Stomach (tissue), 4 donors: ENCODE results near the gene PCDHGB4.
"Not testable (repeated sequence)": the region's sequence is repeated elsewhere in the genome, so short reads cannot be mapped to it uniquely, and the experiment has no call there.

Source experiments
- EP300 ChIP-seq: sonication (generic); formaldehyde crosslinking; IDR thresholded peaks from one replicate; pipeline ENCODE4 v1.6.1; 2017; ENCODE audit warnings: antibody characterized with exemption
- POLR2A ChIP-seq, 4 donors: fragments of 450-650 bp; IDR thresholded peaks; one replicate each; pipeline ENCODE4 v1.6.1; 2016; ENCODE audit warnings: antibody characterized with exemption in 4 of 4, control low read depth in 2 of 4, mild to moderate bottlenecking in 1 of 4, moderate library complexity in 1 of 4
- POLR2AphosphoS5 ChIP-seq, 3 donors: sonication (generic); formaldehyde crosslinking; IDR thresholded peaks; one replicate each; pipeline ENCODE4 v1.6.1; 2016; ENCODE audit warnings: antibody characterized with exemption in 3 of 3
- TF ChIP-seq, protein P1 (sequence below), 7 experiments: fragments of 450-650 bp in 4 of 7; fragments of 200-600 bp in 3 of 7; sonication (generic) in 3 of 7; IDR thresholded peaks; one replicate each; pipeline ENCODE4 v1.5.1; 2016 to 2019; ENCODE audit warnings: antibody characterized with exemption in 7 of 7, control low read depth in 2 of 7, mild to moderate bottlenecking in 1 of 7

GRCh38 chr5:141340781-141341354, 46.6 kb upstream of the PCDHGB4 start:
- TF ChIP-seq POLR2A (IDR thresholded peaks at IDR 0.05); POLR2AphosphoS5 (IDR thresholded peaks at IDR 0.05); EP300: not testable (repeated sequence)
- TF ChIP-seq, protein P1, sequence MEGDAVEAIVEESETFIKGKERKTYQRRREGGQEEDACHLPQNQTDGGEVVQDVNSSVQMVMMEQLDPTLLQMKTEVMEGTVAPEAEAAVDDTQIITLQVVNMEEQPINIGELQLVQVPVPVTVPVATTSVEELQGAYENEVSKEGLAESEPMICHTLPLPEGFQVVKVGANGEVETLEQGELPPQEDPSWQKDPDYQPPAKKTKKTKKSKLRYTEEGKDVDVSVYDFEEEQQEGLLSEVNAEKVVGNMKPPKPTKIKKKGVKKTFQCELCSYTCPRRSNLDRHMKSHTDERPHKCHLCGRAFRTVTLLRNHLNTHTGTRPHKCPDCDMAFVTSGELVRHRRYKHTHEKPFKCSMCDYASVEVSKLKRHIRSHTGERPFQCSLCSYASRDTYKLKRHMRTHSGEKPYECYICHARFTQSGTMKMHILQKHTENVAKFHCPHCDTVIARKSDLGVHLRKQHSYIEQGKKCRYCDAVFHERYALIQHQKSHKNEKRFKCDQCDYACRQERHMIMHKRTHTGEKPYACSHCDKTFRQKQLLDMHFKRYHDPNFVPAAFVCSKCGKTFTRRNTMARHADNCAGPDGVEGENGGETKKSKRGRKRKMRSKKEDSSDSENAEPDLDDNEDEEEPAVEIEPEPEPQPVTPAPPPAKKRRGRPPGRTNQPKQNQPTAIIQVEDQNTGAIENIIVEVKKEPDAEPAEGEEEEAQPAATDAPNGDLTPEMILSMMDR (IDR thresholded peaks at IDR 0.05): not testable (repeated sequence)
